ENCODE results near the gene ERGIC1.
A peak's percentile ranks its signal among the peaks of the same experiment; 100 is the strongest.
"Not testable (repeated sequence)": the region's sequence is repeated elsewhere in the genome, so short reads cannot be mapped to it uniquely, and the experiment has no call there.

The ERGIC1 gene

DNA sequence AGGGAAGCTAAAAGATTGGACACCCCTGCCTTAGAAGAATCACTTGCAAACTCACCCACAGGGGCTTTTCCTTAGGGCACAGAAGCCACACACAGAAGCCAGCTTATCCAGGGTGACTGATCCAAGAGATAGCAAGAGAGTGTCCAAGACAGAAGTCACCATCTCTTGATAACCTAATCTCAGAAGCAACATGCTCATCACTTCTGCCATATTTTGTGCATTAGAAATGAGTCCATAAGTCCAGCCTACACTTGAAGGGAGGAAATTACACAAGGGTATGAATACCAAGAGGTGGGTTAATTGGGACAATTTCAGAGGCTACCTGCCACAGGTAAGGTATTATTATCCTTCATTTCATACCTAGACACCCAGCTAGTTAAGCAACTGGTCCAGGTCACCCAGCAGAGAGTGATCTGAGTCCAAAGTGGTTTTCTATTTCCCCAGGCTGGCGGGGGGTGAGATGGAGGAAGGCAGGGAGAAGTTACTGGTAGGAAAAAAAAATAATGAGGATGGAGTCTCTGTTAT, 3.7 kb upstream of the ERGIC1 start:
- DNase-seq (ENCODE audit: low spot score) = no peak

DNA sequence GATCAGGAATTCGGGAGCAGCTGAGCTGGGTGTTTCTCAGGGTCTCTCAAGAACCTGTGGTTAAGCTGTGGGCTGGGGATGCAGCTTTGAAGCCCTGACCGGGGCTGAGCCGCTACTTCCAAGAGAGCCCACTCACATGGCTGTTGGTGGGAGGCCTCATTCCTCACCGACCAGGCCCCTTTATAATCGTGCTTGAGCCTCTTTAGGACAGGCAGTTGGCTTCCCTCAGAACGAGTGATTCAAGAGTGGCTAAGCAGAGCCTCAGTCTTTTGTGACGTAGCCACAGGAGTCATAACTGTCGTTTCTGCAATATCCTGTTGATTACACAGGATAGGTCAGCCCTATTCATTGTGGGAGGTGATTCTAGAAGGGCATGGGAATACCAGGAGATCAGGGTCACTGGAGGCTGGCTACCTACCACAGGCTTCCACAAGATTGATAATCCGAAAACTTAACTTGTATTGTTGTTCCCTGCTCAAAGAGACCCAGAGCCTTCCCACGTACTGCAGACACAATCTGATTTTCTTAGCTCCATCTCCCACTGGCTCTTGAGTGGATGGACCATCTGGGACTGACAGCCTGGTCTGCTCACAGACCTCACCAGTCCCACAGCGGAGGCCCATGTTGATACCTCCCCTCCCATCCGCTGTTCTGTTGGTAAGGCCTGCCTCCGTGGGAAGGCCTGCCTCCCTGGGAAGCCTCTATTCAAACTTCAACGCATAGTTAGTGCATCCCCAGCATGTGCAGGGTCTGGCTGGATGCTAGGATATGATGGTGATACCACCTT, 3.0 kb upstream of the ERGIC1 start:
- no peak for DNase-seq (ENCODE audit: low spot score)

DNA sequence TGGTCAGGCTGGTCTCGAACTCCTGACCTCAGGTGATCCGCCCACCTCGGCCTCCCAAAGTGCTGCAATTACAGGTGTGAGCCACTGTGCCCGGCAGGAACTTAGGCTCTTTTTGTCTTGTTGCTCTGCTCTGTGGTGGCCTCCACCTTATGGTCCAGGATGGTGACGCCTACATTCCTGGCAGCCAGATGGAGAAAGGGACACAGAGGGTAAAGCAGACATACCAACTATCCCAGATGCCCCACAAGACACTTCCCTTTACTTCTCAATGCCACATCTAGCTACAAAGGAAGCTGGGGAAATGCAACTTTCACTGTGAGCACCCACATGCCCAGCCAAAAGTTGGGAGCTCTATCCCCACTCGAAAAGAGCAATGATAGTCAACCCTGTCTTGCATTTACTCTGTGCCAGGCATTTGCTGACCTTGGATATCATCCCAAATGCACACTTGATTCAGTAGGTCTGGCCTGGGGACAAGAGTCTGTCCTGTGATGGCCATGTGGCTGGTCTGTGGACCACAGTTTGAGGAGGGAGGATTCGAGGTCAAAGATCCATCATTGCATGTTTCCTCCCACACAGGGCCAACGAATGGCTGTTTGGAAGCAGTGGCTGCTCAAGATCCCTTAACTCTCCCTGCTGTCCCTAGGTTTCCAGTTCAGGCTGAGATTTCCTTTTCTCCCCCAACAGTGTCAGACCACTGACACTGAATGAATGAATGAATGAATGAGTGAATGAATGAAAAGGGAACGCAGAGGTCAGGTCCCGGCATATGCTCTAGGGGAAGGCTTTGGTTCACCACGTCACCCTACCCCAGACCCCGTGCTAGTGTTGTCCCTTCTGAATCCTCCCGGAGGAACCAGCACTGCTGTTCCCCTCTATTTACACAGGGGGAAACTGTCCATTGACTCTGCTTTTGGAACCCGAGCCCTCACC, 1.4 kb upstream of the ERGIC1 start:
- DNase-seq (ENCODE audit: low spot score) = no peak

DNA sequence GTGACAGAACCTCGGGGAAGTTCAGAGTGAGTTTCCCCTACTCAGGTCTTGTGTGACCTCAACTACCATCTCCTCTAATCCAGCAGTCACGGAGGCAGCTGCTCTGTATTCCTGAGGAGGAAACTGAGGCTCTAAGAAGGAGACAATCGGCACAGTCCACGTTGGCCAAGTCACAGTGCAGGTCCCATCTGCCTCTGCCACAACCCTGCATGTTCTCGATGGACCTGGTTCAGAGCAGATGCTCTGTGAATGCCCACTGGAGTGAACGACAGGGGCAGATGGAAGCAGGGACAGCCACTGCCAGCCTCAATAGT, 722 bp upstream of the ERGIC1 start:
- no peak for DNase-seq (ENCODE audit: low spot score)

DNA sequence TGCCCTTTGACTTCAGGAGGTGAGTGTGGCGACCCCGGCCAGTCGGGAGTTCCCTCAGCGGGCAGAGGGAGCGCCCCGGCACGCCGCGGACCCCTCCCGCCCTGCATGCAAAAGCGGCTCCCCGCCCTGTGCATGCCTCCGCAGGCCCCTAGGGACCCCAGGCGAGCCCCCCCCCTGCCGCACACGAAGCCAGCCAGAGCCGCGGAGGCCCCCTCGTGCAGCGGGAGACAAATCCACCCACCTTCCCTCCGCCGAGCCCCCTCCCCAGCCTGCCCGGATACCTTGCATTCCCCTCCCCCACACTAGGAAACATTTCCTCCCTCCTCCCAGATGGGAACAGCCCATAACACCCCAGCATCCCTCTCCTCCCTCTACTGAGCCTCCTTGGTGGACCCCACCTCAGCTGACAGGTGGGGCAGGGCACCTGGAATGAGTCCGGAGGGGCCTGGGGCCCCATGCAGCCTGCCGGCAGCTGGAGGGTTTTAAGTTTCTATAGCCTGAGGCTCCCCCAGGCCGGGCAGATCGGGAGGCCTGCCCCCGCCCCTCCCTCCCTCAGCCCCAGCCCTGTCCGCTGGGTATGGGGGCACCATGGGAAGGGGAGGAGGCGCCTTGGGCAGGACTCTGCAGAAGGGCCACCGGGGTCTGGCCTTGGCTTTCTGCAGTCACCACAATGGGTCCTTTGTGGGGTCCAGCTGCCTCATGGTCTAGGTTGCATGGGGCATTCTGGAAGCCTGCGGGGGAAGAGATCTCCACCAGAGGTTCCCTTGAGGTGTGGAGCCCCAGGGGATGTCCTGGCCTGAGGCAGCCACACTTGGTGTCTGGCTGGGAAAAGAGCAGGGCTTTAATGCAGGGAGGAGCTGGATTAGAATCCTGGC, 601 bp downstream of the ERGIC1 start:
- peak; percentile 54 for DNase-seq (ENCODE audit: low spot score)

DNA sequence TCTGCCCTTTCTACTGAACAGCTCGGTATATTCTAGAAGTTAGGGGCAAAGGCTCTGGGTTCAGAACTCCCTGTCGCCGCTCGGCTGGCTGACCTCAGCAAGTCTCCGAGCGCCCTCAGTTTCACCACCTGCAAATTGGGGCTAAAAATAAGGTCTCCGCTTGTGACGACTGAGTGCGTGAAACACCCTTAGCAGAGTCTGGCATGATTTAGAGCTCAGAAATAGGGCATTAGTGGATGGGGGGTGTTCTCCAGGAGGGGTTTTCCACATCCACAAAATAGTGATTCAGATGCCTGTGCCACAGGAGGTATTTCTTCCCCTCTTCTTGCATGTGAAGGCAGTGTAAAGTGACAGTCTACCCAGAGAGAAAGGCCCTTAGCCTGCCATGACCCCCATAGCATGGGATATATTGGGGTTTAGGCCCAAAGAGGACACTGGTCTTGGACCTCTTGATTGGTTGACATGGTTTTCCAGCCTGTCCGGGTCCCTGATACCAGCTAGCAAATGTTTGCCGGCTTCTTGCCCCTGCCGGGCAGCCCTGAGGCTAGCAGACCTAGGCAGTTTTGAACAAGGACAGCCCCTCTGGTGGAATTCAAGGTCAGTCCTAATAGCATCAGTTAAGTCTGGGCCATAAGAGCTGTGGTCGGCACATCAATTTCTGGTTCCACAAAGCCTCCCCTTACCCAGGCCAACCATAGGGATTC, 1.4 kb downstream of the ERGIC1 start:
- DNase-seq (ENCODE audit: low spot score) = peak; percentile 25

DNA sequence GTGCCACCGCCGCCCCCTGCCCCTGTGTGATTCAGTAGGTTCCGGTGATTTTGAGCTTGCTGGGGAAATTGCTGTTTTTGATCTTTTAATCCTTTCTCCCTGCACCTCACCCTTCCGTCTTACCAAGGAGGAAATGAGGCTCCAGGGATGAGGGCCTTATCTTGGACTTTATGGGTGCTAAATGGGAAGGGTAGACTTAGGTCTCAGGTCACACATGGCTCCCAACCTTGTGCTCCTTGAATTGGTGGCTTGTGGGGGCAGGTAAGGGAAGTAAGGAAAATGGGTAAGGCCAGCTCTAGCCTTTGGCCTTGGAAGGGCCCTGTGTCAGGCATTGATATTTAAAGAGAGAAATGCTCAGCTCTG, 1.9 kb downstream of the ERGIC1 start:
- DNase-seq (ENCODE audit: low spot score) = no peak

DNA sequence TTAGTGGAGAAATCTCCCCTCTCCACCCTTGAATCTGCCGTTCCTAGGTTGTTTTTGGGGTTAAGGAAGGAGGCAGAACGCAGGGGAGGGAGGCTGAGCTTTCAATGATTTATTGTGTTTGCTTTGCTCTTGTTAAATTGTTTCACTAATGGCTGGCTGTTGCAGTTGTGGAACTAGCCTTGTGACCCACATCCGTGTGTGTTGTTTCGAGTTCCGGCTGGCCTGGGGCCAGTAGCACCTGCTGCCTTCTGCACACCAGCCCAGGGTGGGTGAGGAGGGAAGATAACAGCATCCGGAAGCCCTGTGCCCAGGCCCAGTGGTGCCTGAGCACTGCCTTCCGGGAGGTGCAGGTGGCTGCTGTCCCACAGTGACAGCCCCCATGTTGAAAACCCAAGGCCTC, 3.6 kb downstream of the ERGIC1 start:
- peak; percentile 69 for DNase-seq (ENCODE audit: low spot score)

DNA sequence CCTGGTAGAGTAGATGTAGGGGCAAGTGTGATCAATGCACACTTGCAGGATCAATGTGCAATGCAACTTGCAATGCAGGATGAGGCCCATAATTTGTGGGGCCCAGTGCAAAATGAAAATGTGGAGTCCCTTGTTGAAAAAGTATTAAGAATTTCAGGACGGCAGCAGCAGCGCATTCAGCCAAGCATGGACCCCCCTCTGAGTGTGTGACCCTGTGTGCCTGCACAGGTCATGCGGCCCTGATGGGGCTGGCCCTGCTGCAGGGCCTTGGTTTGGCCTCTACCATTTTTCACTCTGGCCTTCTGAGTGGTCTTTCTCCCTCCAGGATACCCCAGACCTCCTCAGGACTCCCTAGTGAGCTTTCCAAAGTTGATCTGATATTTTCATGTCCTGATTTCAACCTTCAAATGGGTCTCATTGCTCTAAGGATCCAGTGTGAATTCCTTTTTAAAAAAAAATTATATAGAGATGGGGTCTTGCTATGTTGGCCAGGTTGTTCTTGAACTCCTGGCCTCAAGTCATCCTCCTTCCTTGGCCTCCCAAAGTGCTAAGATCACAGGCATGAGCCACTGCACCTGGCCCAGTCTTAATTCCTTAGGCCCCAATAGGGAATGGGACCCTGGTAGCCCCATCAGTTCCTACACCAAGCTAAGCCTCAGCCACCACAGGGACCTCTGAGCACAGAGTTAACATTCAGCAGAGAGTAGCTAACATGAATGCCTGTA, 4.3 kb downstream of the ERGIC1 start:
- DNase-seq (ENCODE audit: low spot score) = no peak

DNA sequence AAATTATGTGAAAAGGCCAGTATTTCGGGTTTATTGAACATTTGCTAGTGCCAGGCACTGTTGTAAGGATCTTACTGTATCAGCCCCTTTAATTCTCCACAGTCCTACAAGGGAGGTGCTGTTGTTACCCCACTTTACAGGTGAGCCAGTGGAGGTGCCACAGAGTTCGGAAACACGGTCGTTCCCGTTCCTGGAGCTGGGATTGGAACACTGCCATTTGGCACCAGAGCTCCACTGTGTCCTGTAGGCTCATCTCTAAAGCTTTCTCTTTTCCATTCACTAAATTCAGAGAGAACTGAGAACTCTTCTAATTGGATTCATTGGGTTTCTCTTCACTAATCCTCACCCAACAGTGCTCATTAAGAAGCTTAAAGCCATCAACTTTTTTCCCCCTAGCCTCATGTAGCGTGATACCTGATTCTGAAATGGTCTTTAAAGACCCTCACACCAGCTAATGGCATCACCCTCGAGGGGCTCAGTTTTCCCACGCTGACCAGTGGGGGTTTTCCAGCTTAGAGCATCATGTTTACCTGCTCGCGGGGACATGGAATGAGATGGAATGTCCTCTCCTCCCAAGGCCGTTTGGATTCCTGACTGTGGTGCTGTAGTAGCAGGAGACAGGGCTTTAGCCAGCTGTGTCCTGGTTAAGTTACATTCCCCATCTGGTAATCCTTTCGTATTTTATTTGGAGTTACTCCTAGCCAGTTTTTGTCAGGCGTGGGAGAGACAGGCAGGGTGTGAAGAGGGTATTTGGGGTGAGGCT, 5.8 kb downstream of the ERGIC1 start:
- DNase-seq (ENCODE audit: low spot score) = no peak

DNA sequence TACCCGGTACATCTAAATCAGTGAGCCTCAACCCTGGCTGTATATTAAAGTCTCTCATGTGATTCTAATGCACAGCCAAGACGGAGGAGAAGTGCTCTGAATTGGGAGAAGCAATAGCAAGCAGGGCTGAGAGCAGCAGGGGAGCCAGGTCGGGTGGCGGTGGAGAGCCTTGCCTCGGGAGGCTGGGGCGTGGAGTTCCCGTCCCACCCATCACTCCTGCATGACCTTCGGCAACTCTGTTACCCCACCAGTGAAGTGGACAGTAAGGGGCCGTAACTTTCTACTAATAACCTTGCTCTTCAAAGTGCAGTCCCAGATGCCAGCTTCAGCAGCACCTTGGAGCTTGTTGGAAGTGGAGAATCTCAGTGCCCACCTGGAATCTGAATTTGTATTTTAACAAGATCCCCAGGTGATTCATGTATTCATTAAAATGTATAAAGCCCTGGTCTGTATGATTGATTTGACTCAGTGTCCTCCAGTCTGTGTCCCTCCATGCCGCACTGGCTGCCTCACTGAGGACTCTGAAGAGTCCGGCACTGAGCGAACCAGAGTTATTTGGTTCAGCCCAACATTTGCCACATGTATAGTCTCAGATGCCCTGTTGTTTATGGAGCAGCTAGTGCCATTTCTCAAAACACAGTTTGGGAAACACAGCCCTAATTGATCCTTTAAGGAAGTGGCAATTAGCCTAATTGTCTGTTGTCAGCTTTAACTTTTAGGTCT, 6.5 kb downstream of the ERGIC1 start:
- no peak for DNase-seq (ENCODE audit: low spot score)

DNA sequence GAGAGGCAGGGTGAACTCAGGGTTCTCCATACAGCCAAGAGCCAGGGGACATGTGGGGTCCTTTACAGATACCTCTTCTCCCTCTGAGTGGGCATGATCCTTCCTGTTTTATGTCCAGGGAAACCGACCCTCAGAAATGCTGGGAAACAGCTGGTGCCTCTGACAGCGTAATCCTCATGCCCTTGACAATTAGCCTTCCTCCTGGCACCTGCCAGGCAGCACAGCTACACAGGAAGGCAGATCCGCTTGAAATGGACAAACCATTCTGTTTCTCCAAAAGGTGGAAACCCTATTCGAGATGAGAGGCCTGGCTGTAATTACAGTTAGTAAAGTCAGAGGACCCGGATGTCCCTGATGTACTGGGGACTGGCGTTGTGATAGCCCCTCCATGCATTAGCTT, 7.2 kb downstream of the ERGIC1 start:
- no peak for DNase-seq (ENCODE audit: low spot score)

DNA sequence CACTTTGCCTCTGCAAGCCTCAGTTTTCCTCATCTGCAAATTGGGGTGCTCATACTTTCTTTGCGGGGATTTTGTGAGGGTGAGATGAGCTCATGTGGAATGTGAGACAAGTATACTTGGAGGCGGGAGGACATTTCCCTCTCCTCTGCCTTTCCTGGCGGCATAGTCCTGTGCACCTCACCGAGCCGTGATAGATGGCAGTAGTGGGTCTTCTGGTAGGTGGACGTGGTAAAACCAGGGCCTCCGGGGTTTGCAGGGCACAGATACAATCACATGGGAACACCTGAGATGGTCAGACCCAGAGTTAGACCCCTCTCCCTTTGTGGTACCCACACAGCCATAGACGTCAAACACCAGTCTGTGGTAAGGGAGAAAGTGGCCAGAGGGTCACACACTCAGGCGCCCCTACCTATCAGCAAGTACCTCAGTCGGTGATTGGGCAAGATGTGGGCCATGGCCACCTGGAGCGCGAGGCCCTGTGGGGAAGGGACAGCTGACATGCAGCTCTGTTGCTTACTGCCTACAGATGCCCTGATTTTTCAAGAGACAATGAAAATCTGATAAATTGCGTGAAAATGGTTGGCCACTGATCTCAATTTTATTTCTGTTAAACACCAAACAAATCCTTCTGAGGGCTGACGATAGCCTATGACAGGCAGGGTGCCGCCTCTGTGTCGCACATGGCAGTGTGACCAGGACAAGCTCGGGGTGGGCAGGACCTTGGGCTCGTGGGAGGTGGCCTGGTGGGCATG, 9.9 kb downstream of the ERGIC1 start:
- DNase-seq (ENCODE audit: low spot score) = no peak

DNA sequence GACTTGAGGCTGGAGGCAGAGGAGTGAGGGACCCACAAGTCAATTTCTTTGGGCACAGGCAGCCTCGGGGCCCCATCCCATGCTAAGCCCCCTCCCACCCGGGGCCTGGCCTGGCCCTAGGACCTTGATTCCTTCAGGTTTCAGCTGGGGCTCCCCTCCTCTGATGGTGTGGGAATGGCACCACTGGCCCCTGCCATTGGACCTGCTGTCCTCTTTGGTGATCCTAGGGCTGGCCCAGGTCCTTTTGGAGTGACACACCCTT, 10.5 kb downstream of the ERGIC1 start:
- DNase-seq (ENCODE audit: low spot score) = no peak

DNA sequence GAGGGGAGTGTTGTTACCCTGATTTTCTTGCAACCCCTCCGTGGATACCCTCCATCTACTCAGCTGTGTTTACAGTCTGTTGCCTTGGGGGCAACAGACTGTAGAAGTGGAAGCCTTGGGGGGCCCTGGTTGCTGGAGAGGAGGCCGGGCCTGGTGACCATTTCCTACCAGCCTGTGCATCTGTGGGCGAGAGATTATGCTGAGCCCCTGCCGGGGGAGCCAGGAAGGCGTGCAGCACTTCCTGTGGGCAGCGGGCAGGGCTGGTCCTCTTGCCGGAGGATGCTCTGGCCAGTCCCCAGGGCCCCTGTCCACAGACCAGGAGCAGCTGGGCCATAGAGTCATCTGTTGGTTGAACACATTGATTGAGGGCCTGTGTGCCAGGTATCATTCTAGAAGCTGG, 11.1 kb downstream of the ERGIC1 start:
- no peak for DNase-seq (ENCODE audit: low spot score)

DNA sequence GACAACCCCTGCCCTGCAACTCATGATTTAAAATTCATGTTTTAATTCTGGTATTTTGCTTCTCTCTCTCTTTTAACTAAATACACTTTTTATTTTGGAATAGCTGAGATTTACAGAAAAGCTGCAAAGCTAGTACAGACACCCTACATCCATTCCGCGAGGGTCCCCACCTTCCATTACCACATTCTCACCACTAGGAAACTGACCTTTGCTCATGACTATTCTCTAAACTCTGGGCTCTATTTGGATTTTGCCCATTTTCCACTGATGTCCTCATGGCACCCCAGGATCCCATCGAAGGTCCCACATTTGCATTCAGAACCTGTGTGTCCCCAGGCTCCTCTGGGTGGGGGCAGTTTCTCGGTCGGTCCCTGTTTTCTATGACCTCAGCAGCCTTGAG, 11.5 kb downstream of the ERGIC1 start:
- no peak for DNase-seq (ENCODE audit: low spot score)

DNA sequence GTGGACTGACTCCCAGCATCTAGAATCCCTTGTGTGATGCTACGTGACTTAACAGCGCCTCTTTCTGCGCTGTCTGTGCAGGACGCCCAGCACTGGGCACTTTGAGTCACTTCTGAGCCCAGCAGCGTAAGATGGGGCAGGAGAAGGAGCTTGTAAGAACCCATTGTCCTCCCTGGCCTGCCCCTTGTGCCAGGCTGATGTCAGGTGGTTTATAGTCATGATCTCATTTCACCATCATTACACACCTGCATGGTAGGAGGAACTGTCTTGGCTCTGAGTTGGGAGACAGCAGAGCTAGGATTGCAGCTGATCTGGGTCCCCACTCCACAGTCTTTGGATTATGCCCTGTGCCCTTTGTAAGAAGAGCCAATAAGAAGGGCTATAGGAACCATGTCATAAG, 12.2 kb downstream of the ERGIC1 start:
- no peak for DNase-seq (ENCODE audit: low spot score)

DNA sequence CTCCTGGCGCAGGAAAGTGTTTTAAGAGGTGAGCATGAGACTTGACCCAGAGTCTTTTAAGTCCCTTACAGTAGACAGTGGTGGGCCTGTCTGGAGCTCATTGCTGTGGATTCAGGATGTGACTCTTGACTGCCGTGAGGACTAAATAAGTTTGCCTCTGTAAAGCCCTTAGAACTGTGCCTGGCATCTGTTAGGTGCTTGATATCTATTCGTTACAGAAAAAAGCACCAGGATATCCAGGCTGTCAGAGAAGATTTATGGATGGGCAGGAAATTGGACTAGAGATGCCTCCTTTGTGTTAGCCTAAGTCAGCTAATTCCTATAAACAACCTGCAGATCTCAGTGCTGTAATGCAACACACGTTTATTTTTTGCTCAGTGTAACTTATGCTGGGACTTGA, 12.6 kb downstream of the ERGIC1 start:
- DNase-seq (ENCODE audit: low spot score) = no peak

DNA sequence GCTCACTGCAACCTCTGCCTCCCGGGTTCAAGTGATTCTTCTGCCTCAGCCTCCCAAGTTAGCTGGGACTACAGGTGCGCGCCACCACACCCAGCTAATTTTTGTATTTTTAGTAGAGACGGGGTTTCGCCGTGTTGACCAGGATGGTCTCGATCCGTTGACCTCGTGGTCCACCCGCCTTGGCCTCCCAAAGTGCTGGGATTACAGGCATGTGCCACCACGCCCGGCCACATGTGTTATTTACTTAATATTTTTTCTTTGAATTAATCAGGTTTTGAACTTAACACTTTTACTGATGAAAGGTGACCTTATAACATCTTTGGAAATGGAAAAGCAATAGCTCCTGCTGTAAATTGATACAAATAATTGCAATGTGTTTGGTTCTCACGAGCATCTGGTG, 13.5 kb downstream of the ERGIC1 start:
- DNase-seq (ENCODE audit: low spot score) = not testable (repeated sequence)
